Measurements from ENCODE around the gene PITPNC1. TPM values are rescaled to one million over a fixed set of nuclear protein-coding genes. Genes with fewer than 3 reads are reported as not detected.

Gene PITPNC1
- total RNA-seq, 1 donor from 2014 or later = 12.4 TPM

- no peak for TF ChIP-seq EZH2 (IDR thresholded peaks at IDR 0.05; ENCODE audit: insufficient read depth, low read length)
- TF ChIP-seq CTCF (IDR thresholded peaks at IDR 0.05; ENCODE audit: insufficient read depth, low read depth, low read length) = no peak
- H3K9me3 ChIP-seq (ENCODE audit: insufficient read depth, low read depth, low read length) = no peaks in the 10 kb centered on the region
- H3K9ac ChIP-seq (ENCODE audit: low read length) = no peak overlapping the region
- H3K36me3 ChIP-seq (ENCODE audit: insufficient read depth, low read length) = no peaks in the 10 kb centered on the region
- peaks cover 15% of the 10 kb centered on the region for H3K4me1 ChIP-seq (ENCODE audit: insufficient read depth, low read length)
- no peak overlapping the region for H3K4me2 ChIP-seq (ENCODE audit: low read length)
- Mint-ChIP-seq H3K27ac (ENCODE audit: unreplicated experiment) (no peak overlapping the region), H3K27me3 (ENCODE audit: low read depth, unreplicated experiment) (no peaks in the 10 kb centered on the region), H3K36me3 (ENCODE audit: low read depth, unreplicated experiment) (no peaks in the 10 kb centered on the region), H3K4me1 (ENCODE audit: low read depth, unreplicated experiment) (peaks cover 9% of the 10 kb centered on the region), H3K9me3 (ENCODE audit: unreplicated experiment) (no peaks in the 10 kb centered on the region), H3K4me3 (ENCODE audit: unreplicated experiment) (no peak overlapping the region)
- FAIRE-seq = no peak
- no peaks in the 10 kb centered on the region for H3K27me3 ChIP-seq (ENCODE audit: insufficient read depth, low read length)
- peaks cover 2% of the 10 kb centered on the region for H3K79me2 ChIP-seq (ENCODE audit: insufficient read depth, low read length)
- peaks cover 7% of the 10 kb centered on the region for H4K20me1 ChIP-seq (ENCODE audit: insufficient read depth, low read length)
- no peak overlapping the region for H3K4me3 ChIP-seq (ENCODE audit: insufficient read depth, low read depth, low read length)
- DNase-seq (ENCODE audit: low read depth) = no peak
- H2AFZ ChIP-seq (ENCODE audit: low read depth, low read length) = no peak overlapping the region
- H3K27ac ChIP-seq (ENCODE audit: low read depth, low read length) = no peak overlapping the region
Measured at GRCh38 chr17:67392111-67392510, 15.0 kb downstream of the PITPNC1 start.

DNA sequence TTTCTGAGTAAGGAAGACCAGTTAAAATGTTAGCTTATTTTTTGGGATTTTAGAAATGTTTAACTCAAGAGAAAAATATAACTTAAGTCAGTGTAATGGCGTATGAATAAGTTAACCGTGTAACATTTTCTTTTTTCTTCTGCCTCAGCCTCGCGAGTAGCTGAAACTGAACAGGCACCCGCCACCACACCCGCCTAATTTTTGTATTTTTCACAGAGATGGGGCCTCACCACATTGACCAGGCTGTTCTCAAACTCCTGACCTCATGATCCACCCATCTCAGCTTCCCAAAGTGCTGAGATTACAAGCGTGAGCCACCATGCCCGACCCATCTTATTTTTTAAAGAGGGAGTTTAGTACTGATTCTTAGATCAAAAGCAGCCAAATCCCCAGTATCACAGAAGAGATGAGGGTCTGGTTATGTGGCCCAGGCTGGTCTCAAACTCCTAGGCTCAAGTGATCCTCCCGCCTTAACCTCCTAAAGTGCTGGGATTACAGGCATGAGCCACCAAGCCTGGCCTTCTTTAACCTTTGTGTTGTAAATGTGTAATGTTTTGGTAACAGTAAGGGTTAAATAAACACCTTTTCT lies 16.8 kb downstream of the PITPNC1 start:
- Histone ChIP-seq H2AFZ (ENCODE audit: low read depth, low read length) (no peak overlapping the region), H3K4me1 (ENCODE audit: insufficient read depth, low read length) (peaks cover 15% of the 10 kb centered on the region), H3K27me3 (ENCODE audit: insufficient read depth, low read length) (no peaks in the 10 kb centered on the region), H3K9me3 (ENCODE audit: insufficient read depth, low read depth, low read length) (no peaks in the 10 kb centered on the region), H3K27ac (ENCODE audit: low read depth, low read length) (no peak overlapping the region), H3K79me2 (ENCODE audit: insufficient read depth, low read length) (no peaks in the 10 kb centered on the region), H4K20me1 (ENCODE audit: insufficient read depth, low read length) (peaks cover 5% of the 10 kb centered on the region), H3K4me3 (ENCODE audit: insufficient read depth, low read depth, low read length) (no peak overlapping the region), H3K4me2 (ENCODE audit: low read length) (no peak overlapping the region), H3K36me3 (ENCODE audit: insufficient read depth, low read length) (no peaks in the 10 kb centered on the region), H3K9ac (ENCODE audit: low read length) (no peak overlapping the region)
- DNase-seq (ENCODE audit: low read depth) (no peak), FAIRE-seq (no peak)
- H3K27ac Mint-ChIP-seq (ENCODE audit: unreplicated experiment) = no peak overlapping the region
- H3K27me3 Mint-ChIP-seq (ENCODE audit: low read depth, unreplicated experiment) = no peaks in the 10 kb centered on the region
- H3K9me3 Mint-ChIP-seq (ENCODE audit: unreplicated experiment) = no peaks in the 10 kb centered on the region
- peaks cover 4% of the 10 kb centered on the region for H3K36me3 Mint-ChIP-seq (ENCODE audit: low read depth, unreplicated experiment)
- H3K4me1 Mint-ChIP-seq (ENCODE audit: low read depth, unreplicated experiment) = peaks cover 9% of the 10 kb centered on the region
- TF ChIP-seq EZH2 (IDR thresholded peaks at IDR 0.05; ENCODE audit: insufficient read depth, low read length) = no peak
- no peak for TF ChIP-seq CTCF (IDR thresholded peaks at IDR 0.05; ENCODE audit: insufficient read depth, low read depth, low read length)
- no peak overlapping the region for H3K4me3 Mint-ChIP-seq (ENCODE audit: unreplicated experiment)

DNA sequence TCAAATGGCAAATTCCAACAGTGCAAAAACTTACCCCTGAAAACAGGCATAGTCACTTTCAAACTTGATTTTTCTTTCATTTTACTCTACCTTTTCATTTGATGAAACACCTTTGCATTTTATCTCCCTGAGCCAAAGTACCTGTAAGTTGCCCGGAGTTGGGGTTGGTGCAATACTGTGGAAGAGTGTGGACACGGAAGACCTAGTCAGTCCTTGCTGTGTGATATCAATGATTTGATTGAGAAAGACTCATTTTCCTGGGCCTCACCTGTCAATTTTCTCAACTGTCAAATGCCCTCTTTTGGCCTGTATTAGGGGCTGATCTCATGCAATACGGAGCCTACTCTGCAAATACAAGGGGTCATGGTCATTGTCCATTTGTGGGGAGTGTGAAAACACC lies 22.6 kb downstream of the PITPNC1 start:
- Histone ChIP-seq H3K9ac (ENCODE audit: low read length) (no peak overlapping the region), H3K27me3 (ENCODE audit: insufficient read depth, low read length) (no peaks in the 10 kb centered on the region), H3K4me1 (ENCODE audit: insufficient read depth, low read length) (no peaks in the 10 kb centered on the region), H3K27ac (ENCODE audit: low read depth, low read length) (no peak overlapping the region), H3K4me2 (ENCODE audit: low read length) (no peak overlapping the region), H4K20me1 (ENCODE audit: insufficient read depth, low read length) (peaks cover 3% of the 10 kb centered on the region), H2AFZ (ENCODE audit: low read depth, low read length) (no peak overlapping the region), H3K9me3 (ENCODE audit: insufficient read depth, low read depth, low read length) (no peaks in the 10 kb centered on the region), H3K4me3 (ENCODE audit: insufficient read depth, low read depth, low read length) (no peak overlapping the region), H3K36me3 (ENCODE audit: insufficient read depth, low read length) (no peaks in the 10 kb centered on the region), H3K79me2 (ENCODE audit: insufficient read depth, low read length) (peaks cover 3% of the 10 kb centered on the region)
- no peak overlapping the region for H3K27ac Mint-ChIP-seq (ENCODE audit: unreplicated experiment)
- no peaks in the 10 kb centered on the region for H3K9me3 Mint-ChIP-seq (ENCODE audit: unreplicated experiment)
- DNase-seq (ENCODE audit: low read depth) (no peak), FAIRE-seq (no peak)
- H3K36me3 Mint-ChIP-seq (ENCODE audit: low read depth, unreplicated experiment) = peaks cover 4% of the 10 kb centered on the region
- H3K4me1 Mint-ChIP-seq (ENCODE audit: low read depth, unreplicated experiment) = no peaks in the 10 kb centered on the region
- H3K4me3 Mint-ChIP-seq (ENCODE audit: unreplicated experiment) = no peak overlapping the region
- no peaks in the 10 kb centered on the region for H3K27me3 Mint-ChIP-seq (ENCODE audit: low read depth, unreplicated experiment)
- TF ChIP-seq EZH2 (IDR thresholded peaks at IDR 0.05; ENCODE audit: insufficient read depth, low read length) (no peak), CTCF (IDR thresholded peaks at IDR 0.05; ENCODE audit: insufficient read depth, low read depth, low read length) (no peak)
